ENCODE data around the gene PAXX. TPM values are rescaled to one million over a fixed set of nuclear protein-coding genes. Genes with fewer than 3 reads are reported as not detected.

Gene PAXX
- total RNA-seq, 1 donor from 2014 or later = 87.0 TPM

- H3K27me3 ChIP-seq = peaks cover 5% of the 10 kb centered on the region
- H3K4me1 ChIP-seq = no peaks in the 10 kb centered on the region
- no peak overlapping the region for H3K4me3 ChIP-seq
- H3K9me3 ChIP-seq = no peaks in the 10 kb centered on the region
- H3K27ac ChIP-seq = no peak overlapping the region
- H3K36me3 ChIP-seq = no peaks in the 10 kb centered on the region
- intact Hi-C loops (cut with DNase I) = no loop called here
- no peak for DNase-seq (ENCODE audit: low spot score in 2 of 2)
- TF ChIP-seq, protein P1, sequence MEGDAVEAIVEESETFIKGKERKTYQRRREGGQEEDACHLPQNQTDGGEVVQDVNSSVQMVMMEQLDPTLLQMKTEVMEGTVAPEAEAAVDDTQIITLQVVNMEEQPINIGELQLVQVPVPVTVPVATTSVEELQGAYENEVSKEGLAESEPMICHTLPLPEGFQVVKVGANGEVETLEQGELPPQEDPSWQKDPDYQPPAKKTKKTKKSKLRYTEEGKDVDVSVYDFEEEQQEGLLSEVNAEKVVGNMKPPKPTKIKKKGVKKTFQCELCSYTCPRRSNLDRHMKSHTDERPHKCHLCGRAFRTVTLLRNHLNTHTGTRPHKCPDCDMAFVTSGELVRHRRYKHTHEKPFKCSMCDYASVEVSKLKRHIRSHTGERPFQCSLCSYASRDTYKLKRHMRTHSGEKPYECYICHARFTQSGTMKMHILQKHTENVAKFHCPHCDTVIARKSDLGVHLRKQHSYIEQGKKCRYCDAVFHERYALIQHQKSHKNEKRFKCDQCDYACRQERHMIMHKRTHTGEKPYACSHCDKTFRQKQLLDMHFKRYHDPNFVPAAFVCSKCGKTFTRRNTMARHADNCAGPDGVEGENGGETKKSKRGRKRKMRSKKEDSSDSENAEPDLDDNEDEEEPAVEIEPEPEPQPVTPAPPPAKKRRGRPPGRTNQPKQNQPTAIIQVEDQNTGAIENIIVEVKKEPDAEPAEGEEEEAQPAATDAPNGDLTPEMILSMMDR (IDR thresholded peaks at IDR 0.05) = no peak
Measured at GRCh38 chr9:136985853-136986252, 6.4 kb upstream of the PAXX start.

DNA sequence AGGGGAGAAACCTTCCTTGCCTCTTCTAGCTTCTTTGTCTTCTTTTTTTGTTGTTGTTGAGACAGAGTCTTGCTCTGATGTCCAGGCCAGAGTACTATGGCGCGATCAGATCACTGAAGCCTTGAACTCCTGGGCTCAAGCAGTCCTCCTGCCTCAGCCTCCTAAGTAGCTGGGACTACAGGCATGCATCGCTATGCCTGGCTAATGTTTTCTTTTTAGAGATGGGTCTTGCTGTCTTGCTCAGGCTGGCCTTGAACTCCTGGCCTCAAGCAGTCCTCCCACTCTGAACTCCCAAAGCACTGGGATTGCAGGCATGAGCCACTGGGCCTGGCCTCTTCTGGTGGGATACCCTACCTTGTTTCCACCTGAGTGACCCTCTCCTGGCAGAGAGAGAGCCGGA is 3.4 kb upstream of the PAXX start:
- intact Hi-C loops (cut with DNase I) = no loop called here
- H3K4me3 ChIP-seq = no peak overlapping the region
- H3K9me3 ChIP-seq = no peaks in the 10 kb centered on the region
- H3K27me3 ChIP-seq = peaks cover 5% of the 10 kb centered on the region
- TF ChIP-seq, protein P1 (IDR thresholded peaks at IDR 0.05) = no peak
- DNase-seq (ENCODE audit: low spot score in 2 of 2) = no peak
- H3K36me3 ChIP-seq = no peaks in the 10 kb centered on the region
- peaks cover 8 to 12% of the 10 kb centered on the region in 2 donors for H3K4me1 ChIP-seq
- no peak overlapping the region for H3K27ac ChIP-seq

GRCh38 chr9:136990242-136990911 is 1.8 kb upstream of the PAXX start:
- Histone ChIP-seq H3K4me1 (peaks cover 12 to 16% of the 10 kb centered on the region in 2 donors), H3K27ac (no peak overlapping the region), H3K4me3 (no peak overlapping the region), H3K9me3 (no peaks in the 10 kb centered on the region), H3K27me3 (no peaks in the 10 kb centered on the region), H3K36me3 (no peaks in the 10 kb centered on the region)
- intact Hi-C loops (cut with DNase I) = loop anchor here (5.0 kb wide), 1 partner anchor 97 kb away; the partner anchor contains the start of gene MAN1B1
- TF ChIP-seq, protein P1 (IDR thresholded peaks at IDR 0.05) = no peak
- no peak for DNase-seq (ENCODE audit: low spot score in 2 of 2)

DNA sequence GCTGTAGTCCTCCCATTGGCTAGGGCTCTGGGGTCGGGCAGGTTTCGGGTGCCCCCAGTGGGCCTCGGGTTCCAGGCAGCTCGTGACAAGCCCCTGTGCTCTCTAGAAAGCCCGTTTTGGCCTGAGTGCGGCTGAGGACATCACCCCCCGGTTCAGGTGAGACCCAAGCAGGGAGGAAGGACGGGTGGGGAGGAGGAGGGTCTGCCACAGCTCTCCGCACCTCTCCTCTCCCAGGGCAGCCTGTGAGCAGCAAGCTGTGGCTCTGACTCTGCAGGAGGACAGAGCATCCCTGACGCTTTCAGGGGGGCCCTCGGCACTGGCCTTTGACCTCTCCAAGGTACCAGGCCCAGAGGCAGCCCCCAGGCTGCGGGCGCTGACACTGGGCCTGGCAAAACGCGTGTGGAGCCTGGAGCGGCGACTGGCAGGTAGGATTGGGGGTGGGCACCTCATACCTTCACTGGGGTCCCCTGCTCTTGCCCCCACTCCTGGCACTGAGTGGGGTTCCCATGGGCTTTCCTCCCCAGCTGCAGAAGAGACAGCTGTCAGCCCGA is 672 bp downstream of the PAXX start:
- intact Hi-C loops (cut with DNase I) = loop anchor here (1.0 to 5.0 kb wide), 5 partner anchors 35 to 202 kb away; partner anchors contain the start of genes ABCA2, FBXW5, MAN1B1 and PHPT1
- TF ChIP-seq, protein P1 (IDR thresholded peaks at IDR 0.05) = no peak
- Histone ChIP-seq H3K27ac (peak overlapping the region; percentile 54 to 62), H3K4me3 (peak overlapping the region; percentile 79 to 85), H3K4me1 (peaks cover 21 to 29% of the 10 kb centered on the region in 2 donors), H3K27me3 (no peaks in the 10 kb centered on the region), H3K36me3 (no peaks in the 10 kb centered on the region), H3K9me3 (no peaks in the 10 kb centered on the region)
- DNase-seq (ENCODE audit: low spot score in 2 of 2) = no peak

GRCh38 chr9:136994180-136994887 is 2.1 kb downstream of the PAXX start:
- Histone ChIP-seq H3K27me3 (no peaks in the 10 kb centered on the region), H3K36me3 (no peaks in the 10 kb centered on the region), H3K4me3 (peak overlapping the region in 1 of 2 donors; percentile 52), H3K9me3 (no peaks in the 10 kb centered on the region), H3K4me1 (peaks cover 21 to 29% of the 10 kb centered on the region in 2 donors), H3K27ac (no peak overlapping the region)
- DNase-seq (ENCODE audit: low spot score in 2 of 2) = no peak
- TF ChIP-seq, protein P1 (IDR thresholded peaks at IDR 0.05) = no peak
- intact Hi-C loops (cut with DNase I) = loop anchor here (5.0 kb wide), 1 partner anchor 93 kb away; the partner anchor contains the start of gene MAN1B1
